HCT116 (cell line): Measurements from ENCODE around the gene USO1.

Experiments used
- EZH2 ChIP-seq: fragments of 200-600 bp; sonication (generic); IDR thresholded peaks from 2 replicates; pipeline ENCODE4 v1.6.1; 2017; ENCODE audit warnings: antibody characterized with exemption, mixed run types
- FOSL1 ChIP-seq: IDR thresholded peaks from 2 replicates; pipeline ENCODE4 v1.6.1; 2012; ENCODE audit warnings: low read depth
- POLR2A ChIP-seq: IDR thresholded peaks from 2 replicates; pipeline ENCODE4 v1.7.0; 2011; ENCODE audit warnings: borderline replicate concordance; ENCODE audit not compliant: insufficient read depth, insufficient read length; ENCODE audit errors: extremely low read depth
- POLR2AphosphoS5 ChIP-seq: IDR thresholded peaks from 2 replicates; pipeline ENCODE4 v1.6.1; 2011; ENCODE audit warnings: mild to moderate bottlenecking, low read depth, low read length, moderate library complexity
- ZNF274 ChIP-seq: fragments of 200-500 bp; sonication (Bioruptor generic); IDR thresholded peaks from 2 replicates; pipeline ENCODE4 v1.6.1; 2014; ENCODE audit warnings: mild to moderate bottlenecking, low read depth, low read length, inconsistent platforms
- TF ChIP-seq, protein P1 (sequence below), 3 experiments: fragments of 200-600 bp in 1 of 3; sonication (generic) in 1 of 3; IDR thresholded peaks in 2 of 3; conservative IDR thresholded peaks in 1 of 3; 2 replicates each; pipeline ENCODE4 v1.5.1; 2012 to 2017; ENCODE audit warnings: low read depth in 2 of 3, low read length in 2 of 3, antibody characterized with exemption in 1 of 3, borderline replicate concordance in 1 of 3, control low read depth in 1 of 3, mild to moderate bottlenecking in 1 of 3, mixed read lengths in 1 of 3, mixed run types in 1 of 3, moderate library complexity in 1 of 3; ENCODE audit not compliant: insufficient read depth in 1 of 3
- TF ChIP-seq, protein P2 (sequence below): IDR thresholded peaks from 2 replicates; pipeline ENCODE4 v1.6.1; 2012

DNA sequence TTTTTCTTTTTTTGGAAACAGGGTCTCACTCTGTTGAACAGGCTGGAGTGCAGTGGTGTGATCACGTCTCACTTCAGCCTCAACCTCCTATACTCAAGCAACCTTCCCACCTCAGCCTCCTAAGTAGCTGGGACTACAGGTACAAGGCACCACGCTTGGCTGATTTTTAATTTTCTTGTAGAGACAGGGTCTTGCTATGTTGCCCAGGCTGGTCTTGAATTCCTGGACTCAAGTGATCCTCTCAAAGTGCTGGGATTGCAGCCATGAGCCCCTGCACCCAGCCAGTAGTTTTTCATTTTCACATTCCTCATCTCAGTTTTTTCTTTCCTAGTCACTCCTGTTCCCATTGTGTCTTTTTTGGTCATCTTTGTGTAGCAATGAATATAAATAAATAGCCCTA is 11.1 kb downstream of the USO1 start:
- TF ChIP-seq POLR2AphosphoS5 (no peak), EZH2 (no peak), POLR2A (no peak), FOSL1 (no peak), ZNF274 (no peak)
- TF ChIP-seq, protein P1, sequence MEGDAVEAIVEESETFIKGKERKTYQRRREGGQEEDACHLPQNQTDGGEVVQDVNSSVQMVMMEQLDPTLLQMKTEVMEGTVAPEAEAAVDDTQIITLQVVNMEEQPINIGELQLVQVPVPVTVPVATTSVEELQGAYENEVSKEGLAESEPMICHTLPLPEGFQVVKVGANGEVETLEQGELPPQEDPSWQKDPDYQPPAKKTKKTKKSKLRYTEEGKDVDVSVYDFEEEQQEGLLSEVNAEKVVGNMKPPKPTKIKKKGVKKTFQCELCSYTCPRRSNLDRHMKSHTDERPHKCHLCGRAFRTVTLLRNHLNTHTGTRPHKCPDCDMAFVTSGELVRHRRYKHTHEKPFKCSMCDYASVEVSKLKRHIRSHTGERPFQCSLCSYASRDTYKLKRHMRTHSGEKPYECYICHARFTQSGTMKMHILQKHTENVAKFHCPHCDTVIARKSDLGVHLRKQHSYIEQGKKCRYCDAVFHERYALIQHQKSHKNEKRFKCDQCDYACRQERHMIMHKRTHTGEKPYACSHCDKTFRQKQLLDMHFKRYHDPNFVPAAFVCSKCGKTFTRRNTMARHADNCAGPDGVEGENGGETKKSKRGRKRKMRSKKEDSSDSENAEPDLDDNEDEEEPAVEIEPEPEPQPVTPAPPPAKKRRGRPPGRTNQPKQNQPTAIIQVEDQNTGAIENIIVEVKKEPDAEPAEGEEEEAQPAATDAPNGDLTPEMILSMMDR (IDR thresholded peaks at IDR 0.05 in 2 of 3, conservative IDR thresholded peaks at IDR 0.05 in 1 of 3; ENCODE audit: borderline replicate concordance in 1 of 3, insufficient read depth in 1 of 3, low read depth in 2 of 3, low read length in 2 of 3): no peak
- TF ChIP-seq, protein P2, sequence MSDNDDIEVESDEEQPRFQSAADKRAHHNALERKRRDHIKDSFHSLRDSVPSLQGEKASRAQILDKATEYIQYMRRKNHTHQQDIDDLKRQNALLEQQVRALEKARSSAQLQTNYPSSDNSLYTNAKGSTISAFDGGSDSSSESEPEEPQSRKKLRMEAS: no peak
